Measurements from ENCODE around the gene TGM1.
A peak's percentile ranks its signal among the peaks of the same experiment; 100 is the strongest.
"Not testable (repeated sequence)": the region's sequence is repeated elsewhere in the genome, so short reads cannot be mapped to it uniquely, and the experiment has no call there.

TGM1 gene

DNA sequence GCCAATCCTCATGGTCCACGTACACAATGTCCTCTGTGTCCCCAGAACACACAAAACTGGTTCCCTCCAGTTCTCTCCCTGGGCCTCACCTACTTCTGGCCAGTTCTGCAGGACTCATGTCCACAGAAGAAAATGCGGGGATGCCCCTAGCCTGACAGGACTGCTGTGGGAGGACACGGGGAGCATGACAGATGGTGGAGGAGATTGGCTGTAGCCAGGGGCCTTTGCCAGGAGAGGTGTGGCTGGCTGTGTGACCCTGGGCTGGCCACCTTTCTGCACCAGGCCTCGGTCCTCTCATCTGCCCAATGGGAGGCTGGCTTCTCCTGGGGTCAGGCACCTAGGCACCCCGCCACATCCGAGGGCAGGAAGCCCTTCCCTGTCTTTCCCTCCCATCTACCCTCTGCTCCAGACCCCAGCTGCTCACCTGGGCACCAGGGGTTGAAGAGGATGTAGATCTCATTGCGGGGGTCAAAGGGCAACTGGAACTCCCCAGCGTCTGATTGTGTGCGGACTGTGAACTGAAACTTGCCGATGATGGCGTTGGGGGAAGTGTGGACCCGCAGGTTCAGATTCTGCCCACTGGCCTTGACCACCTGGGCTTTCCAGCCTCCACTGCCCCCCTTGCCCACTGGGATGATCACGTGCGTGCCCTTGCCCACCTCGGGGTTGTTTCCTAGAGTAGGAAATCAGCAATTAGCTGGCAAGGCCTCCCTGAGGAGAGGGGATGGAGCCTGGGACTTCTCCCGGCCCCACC is 2.8 kb downstream of the TGM1 start:
- in situ Hi-C loops (cut with HindIII; ENCODE audit: low pct_ligation_motif_present, low pct_unique_long_range_greater_than_20kb, low sequenced_read_pairs): no loop called here
- DNase-seq: no peak

- in situ Hi-C loops (cut with HindIII; ENCODE audit: low pct_ligation_motif_present, low pct_unique_long_range_greater_than_20kb, low sequenced_read_pairs): no loop called here
- peak; percentile 33 for DNase-seq
Observed at GRCh38 chr14:24259282-24260025, 3.5 kb downstream of the TGM1 start.

GRCh38 chr14:24258548-24259265 is 4.3 kb downstream of the TGM1 start:
- in situ Hi-C loops (cut with HindIII; ENCODE audit: low pct_ligation_motif_present, low pct_unique_long_range_greater_than_20kb, low sequenced_read_pairs): no loop called here
- DNase-seq: no peak

GRCh38 chr14:24258119-24258518 is 4.9 kb downstream of the TGM1 start:
- in situ Hi-C loops (cut with HindIII; ENCODE audit: low pct_ligation_motif_present, low pct_unique_long_range_greater_than_20kb, low sequenced_read_pairs): no loop called here
- DNase-seq: no peak

GRCh38 chr14:24256960-24257359 is 6.0 kb downstream of the TGM1 start:
- DNase-seq: no peak
- in situ Hi-C loops (cut with HindIII; ENCODE audit: low pct_ligation_motif_present, low pct_unique_long_range_greater_than_20kb, low sequenced_read_pairs): no loop called here

DNA sequence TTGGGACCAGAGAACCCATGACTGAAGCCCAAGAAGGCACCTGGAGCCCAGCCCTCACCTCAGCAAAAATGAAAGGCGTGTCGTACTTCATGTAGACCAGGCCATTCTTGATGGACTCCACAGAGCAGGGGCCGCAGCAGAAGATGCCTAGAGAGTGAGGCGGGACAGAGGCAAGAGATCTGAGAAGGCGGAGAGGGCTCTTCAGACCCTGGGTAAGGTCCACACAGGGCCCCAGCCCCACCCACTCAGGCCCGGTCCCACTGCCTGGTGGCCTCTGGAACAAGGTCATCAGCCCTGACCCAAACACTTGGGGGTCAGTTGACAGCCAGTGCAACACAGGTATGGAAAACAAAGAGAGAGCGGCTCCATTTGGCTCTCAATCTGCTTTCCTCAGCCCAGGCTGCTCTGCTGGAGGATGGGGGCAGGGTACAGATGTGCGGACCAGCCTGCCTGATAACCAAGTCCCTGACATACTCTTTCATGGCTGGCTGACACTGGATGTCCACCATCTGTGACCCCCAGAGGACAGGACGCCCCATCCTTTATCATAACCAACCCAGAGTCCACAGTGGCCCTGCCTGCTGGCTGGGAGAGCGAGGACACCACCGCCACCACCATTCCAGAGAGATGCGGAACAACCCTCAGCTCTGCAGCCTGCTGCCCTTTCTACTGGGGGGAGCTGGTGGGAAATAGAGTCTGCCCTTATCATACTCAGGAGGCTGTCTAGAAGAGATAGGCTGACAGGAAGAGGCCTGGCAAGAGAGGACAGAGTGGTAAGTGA is 6.9 kb downstream of the TGM1 start:
- DNase-seq: no peak
- in situ Hi-C loops (cut with HindIII; ENCODE audit: low pct_ligation_motif_present, low pct_unique_long_range_greater_than_20kb, low sequenced_read_pairs): no loop called here

- DNase-seq: no peak
- in situ Hi-C loops (cut with HindIII; ENCODE audit: low pct_ligation_motif_present, low pct_unique_long_range_greater_than_20kb, low sequenced_read_pairs): no loop called here
Observed at GRCh38 chr14:24255438-24255837, 7.5 kb downstream of the TGM1 start.

DNA sequence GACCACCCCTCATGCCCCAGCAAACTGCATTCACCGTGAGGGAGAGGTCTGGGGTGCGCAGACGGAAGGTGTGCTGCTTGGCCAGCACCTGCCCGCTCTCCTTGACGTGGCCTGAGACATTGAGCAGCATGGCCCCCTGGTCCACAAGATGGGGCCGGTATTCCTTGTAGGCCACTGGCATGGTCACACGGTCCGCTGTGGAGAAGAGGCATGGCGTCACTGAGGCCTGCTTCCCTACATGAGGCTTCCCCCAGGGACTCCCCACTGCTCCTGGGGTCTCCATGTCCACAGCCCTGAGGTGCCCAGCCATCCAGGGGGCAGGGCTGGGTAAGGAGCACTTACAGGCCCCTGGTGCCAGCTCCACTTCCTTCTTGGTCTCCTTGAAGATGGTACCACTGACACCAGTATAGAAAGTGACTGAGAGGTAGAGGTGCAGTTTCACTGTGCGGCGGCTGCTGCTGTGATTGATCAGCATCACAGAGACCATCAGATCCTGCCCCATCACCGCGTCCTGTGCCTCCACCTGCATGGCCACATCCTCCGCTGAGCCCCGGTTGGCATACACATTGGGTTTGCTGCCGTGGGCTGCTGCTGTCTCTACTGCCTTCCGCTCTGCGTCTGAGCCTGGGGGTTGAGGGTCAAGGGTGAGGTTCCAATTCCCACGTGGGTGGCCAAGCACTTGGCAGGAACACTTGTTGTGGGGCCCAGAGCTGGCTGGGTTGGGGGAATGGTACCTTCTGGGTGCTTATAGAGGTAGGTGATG is 8.2 kb downstream of the TGM1 start:
- in situ Hi-C loops (cut with HindIII; ENCODE audit: low pct_ligation_motif_present, low pct_unique_long_range_greater_than_20kb, low sequenced_read_pairs): no loop called here
- no peak for DNase-seq

- in situ Hi-C loops (cut with HindIII; ENCODE audit: low pct_ligation_motif_present, low pct_unique_long_range_greater_than_20kb, low sequenced_read_pairs): no loop called here
- no peak for DNase-seq
Observed at GRCh38 chr14:24253936-24254335, 9.0 kb downstream of the TGM1 start.

DNA sequence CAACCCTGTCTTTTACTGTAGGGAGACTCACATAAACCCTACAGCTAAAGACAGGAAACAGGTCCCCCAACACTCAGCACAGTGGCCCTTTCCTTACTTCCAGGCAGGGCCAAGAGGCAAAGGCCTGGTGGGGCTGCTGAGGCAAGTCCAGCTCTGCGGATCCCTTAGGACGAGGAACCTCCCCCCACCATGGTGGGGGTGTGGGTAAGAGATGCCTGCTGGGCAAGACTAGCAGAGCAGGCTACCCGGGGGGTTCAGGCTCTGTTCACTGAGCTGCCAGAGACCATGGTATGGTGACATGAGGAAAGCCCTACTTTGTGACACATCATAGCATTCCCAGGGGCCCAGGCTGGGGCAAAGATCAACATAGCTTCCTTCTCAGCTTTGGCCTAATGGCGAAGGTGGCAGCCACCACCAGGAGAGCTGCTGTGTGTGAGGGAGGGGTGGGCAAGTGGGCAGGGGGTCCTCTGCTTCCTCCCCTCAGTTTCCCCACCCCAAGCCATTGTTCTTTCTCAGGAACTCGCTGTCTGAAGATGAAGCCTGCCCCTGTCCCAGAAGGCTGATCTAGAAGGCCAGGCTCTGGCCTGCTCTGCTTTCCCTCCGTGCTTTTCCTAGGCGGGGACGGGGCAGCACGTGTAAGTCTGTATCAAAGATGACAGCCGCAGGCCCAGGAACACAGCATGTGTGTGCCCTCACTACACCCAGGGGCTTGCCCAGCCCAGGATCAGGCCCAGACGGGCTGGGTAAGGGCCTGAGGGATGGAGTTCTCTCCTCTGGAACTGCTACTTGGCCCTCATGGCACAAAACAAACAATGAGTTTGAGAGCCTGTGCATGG is 10.5 kb downstream of the TGM1 start:
- no peak for DNase-seq
- in situ Hi-C loops (cut with HindIII; ENCODE audit: low pct_ligation_motif_present, low pct_unique_long_range_greater_than_20kb, low sequenced_read_pairs): no loop called here

DNA sequence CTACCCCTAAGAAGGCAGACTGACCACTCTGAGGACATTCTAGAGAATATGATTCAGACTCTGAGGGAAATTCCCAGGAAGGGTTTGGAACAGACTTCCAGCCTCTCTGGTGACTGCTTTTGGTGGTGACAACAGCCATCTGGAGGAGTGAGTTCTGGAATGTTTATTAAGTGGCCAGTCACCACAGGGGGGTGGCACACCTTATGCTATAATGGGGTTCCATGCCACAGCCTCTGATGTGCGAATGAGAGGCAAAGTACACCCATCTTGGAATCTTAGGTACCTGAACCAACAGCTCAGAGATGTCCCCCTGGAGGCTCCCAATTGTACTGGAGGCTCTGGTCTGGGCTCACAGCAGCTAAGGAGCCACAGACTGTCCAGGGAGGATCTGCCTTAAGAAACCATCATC is 11.1 kb downstream of the TGM1 start:
- no peak for DNase-seq
- in situ Hi-C loops (cut with HindIII; ENCODE audit: low pct_ligation_motif_present, low pct_unique_long_range_greater_than_20kb, low sequenced_read_pairs): no loop called here

DNA sequence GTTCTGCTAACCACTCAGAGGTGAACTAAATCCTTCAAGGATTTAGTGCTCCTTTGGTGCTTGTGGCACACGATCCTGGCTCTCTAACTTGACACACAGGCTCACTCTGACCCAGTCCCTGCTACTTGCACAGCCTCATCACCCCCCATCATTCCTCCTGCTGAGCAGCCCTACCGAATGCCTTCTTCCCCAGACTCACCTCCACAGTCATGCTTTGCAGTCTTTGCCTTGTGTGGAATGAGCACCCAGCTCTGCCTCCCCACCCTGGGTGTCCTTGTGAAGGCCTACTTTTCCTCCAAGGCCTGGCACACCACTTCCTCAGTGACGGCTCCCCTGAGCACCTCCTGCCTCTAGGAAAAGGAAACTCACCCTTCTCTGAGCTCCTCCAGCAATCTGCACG is 12.6 kb downstream of the TGM1 start:
- in situ Hi-C loops (cut with HindIII; ENCODE audit: low pct_ligation_motif_present, low pct_unique_long_range_greater_than_20kb, low sequenced_read_pairs): no loop called here
- no peak for DNase-seq

DNA sequence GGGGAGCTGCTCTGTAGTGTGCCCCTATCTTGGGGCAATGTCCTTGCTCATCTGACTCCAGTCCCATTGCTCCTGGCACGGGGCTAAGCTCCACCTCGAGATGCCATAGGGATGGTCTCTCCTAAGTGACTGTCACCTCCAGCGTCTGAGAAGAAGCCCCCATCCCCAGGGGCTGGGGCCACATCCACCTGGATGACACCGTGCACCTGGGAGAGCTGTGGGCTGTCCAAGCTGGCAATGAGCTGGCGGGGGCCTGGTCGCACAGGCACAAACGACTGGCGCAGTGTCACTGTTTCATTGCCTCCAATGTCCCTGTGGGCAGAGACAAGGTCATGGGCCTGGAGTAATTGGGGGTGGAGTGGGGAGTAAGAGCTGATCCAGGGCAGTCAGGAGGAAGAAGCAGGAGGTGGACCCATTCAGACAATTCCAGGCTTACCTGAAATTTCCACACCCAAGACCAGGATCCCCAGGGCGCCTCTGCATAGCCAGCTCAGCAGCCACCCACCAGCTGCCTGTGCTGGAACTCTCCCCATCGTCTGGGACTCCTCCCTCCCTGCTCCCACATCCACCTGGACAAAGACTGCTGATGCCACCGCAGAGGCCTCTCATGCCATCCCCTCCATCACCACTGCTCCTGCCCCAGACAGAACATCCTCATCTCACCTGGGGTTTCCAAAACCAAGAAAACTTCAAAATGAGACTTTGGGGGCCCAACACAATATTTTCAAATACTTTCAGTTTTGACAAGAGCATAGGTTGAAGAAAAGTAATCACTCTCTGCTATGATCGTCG is 13.6 kb downstream of the TGM1 start:
- no peak for DNase-seq
- in situ Hi-C loops (cut with HindIII; ENCODE audit: low pct_ligation_motif_present, low pct_unique_long_range_greater_than_20kb, low sequenced_read_pairs): no loop called here

DNA sequence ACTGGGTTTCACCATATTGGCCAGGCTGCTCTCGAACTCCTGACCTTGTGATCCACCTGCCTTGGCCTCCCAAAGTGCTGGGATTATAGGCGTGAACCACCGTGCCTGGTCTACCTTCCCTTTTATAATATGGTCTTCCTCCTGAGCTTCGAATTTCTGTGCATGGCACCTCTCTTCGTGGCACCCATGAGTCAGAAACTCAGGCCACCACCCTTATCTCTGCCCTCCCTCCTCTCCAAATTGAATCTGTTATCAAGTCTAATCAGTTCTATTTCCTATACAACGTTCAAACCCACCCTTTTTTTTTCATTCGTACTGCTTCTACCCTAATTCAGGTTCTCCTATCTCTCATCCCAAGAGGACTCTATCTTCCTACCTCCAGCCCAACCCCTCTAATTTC is 15.6 kb downstream of the TGM1 start:
- DNase-seq: no peak
- in situ Hi-C loops (cut with HindIII; ENCODE audit: low pct_ligation_motif_present, low pct_unique_long_range_greater_than_20kb, low sequenced_read_pairs): no loop called here

- no peak for DNase-seq
- in situ Hi-C loops (cut with HindIII; ENCODE audit: low pct_ligation_motif_present, low pct_unique_long_range_greater_than_20kb, low sequenced_read_pairs): no loop called here
Observed at GRCh38 chr14:24246765-24247212, 16.2 kb downstream of the TGM1 start.

- DNase-seq; in situ Hi-C loops (cut with HindIII; ENCODE audit: low pct_ligation_motif_present, low pct_unique_long_range_greater_than_20kb, low sequenced_read_pairs): not testable (repeated sequence)
Observed at GRCh38 chr14:24245350-24245749, 17.6 kb downstream of the TGM1 start.

Measured in ACHN (cell line).